Gastroesophageal sphincter (tissue), 3 donors: ENCODE results near the gene DOCK4.

Experiments
- CTCF ChIP-seq, 4 experiments: fragments of 200-600 bp in 2 of 4; fragments of 450-650 bp in 2 of 4; sonication (generic) in 1 of 4; IDR thresholded peaks; one replicate each; pipeline ENCODE4 v1.5.1; 2017 to 2019; ENCODE audit warnings: antibody characterized with exemption in 4 of 4, mild to moderate bottlenecking in 2 of 4, moderate library complexity in 2 of 4
- EP300 ChIP-seq: sonication (generic); formaldehyde crosslinking; IDR thresholded peaks from one replicate; pipeline ENCODE4 v1.6.1; 2017; ENCODE audit warnings: antibody characterized with exemption, mild to moderate bottlenecking
- POLR2A ChIP-seq, 2 donors: fragments of 450-650 bp; IDR thresholded peaks; one replicate each; pipeline ENCODE4 v1.6.1; 2017; ENCODE audit warnings: antibody characterized with exemption in 2 of 2, mild to moderate bottlenecking in 2 of 2, moderate library complexity in 1 of 2

GRCh38 chr7:111931958-111932357, 274.2 kb downstream of the DOCK4 start:
- TF ChIP-seq CTCF (IDR thresholded peaks at IDR 0.05) (no peak), EP300 (no peak), POLR2A (IDR thresholded peaks at IDR 0.05) (no peak)
